ENCODE measurements around the gene TMEM229B.

TMEM229B gene

DNA sequence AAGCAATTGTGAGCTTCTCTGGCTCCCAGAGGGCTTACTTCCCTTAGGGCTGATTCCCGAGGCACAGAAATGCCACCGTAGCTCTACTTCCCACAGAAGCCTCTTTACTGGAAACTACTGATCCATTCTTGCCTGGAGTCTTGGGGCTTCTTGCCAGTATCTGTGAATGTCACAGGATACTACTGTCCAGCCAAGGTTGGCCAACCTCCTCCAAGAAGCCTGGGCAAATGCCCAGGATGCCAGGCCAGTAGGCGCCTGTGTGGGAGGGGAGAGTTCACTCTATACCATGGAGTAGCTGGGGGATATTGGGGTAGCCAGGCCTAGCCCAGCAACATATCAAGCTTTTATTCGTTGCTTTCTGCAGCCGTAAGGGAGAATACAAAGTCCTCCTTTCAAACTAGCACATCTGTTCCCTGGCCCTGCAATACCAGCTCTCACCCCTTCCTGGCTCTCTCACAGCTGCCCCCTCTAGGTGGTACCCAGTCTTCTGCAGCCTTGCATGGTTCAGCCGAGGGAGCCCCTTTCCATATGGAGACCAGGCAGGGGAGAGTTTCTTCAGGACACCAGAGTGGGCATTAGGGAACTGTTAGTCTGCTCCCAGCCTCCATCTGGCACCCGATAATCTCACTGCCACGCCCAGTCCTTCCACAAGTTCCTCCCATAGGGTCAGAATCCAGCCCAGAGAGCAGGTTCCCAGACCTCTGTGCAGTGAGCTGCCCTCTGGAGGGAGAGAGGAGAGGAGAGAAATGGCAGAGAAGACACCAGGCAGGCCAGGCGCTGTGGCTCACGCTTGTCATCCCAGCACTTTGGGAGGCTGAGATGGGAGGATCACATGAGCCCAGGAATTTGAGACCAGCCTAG lies 52.3 kb downstream of the TMEM229B start:
- peaks cover 8% of the 10 kb centered on the region for H3K4me1 Mint-ChIP-seq
- H3K36me3 Mint-ChIP-seq, result no peaks in the 10 kb centered on the region
- H3K4me3 Mint-ChIP-seq, result no peak overlapping the region
- no peaks in the 10 kb centered on the region for H3K27me3 Mint-ChIP-seq
- no peak overlapping the region for H3K27ac Mint-ChIP-seq
- H3K9me3 Mint-ChIP-seq, result no peaks in the 10 kb centered on the region
- ATAC-seq, result no peak

DNA sequence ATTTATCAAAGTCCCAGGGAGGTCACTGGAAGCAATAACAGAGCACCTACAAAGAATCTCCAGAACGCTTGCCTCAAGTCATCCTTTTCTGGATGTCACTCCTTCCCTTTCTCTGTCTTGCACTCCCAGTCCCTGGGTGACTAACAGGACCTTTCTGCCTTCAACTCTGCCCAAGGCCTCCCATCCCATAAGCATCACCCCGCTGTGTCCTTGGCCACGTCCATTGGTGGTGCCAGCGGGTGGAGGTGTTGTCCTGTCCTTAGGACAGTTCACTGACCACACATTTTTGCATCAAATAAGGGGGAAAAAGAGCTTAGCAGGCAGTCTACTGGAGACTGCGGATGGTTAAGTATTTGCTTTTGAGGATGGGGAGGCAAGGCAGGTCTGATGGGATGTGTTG lies 52.9 kb downstream of the TMEM229B start:
- Mint-ChIP-seq H3K4me3 (no peak overlapping the region), H3K9me3 (no peaks in the 10 kb centered on the region)
- no peak for ATAC-seq

DNA sequence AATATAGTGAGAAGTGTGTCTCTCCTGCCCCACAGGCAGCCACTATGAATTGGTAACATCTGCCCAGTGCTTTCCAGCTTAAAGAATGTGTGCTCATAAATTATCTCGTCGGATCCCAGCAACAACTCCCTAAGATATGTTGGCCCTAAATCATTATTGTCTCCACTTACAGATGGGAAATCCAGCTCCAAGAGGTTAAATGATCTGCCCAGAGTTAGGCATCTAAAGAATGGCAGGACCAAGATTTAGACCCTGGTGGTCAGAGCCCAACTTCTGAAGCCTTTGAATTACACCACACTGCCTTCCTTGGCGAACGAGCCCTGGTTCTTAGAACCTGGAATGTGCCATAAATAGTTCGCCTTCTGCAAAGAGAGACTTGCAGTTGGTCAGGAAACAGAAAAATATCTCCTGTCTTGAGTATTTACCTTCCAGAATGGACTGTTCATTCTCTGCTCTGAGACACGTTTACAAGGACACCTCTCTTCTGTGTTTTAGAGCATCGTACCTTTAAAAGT lies 56.4 kb downstream of the TMEM229B start:
- no peak for ATAC-seq
- peaks cover 8% of the 10 kb centered on the region for H3K4me1 Mint-ChIP-seq
- H3K36me3 Mint-ChIP-seq, result no peaks in the 10 kb centered on the region
- H3K4me3 Mint-ChIP-seq, result no peak overlapping the region
- no peak overlapping the region for H3K27ac Mint-ChIP-seq
- H3K9me3 Mint-ChIP-seq, result no peaks in the 10 kb centered on the region
- no peaks in the 10 kb centered on the region for H3K27me3 Mint-ChIP-seq

More for the DNA sequence above, 52.9 kb downstream of the TMEM229B start:
- no peaks in the 10 kb centered on the region for H3K36me3 Mint-ChIP-seq
- H3K4me1 Mint-ChIP-seq, result peaks cover 8% of the 10 kb centered on the region
- H3K27me3 Mint-ChIP-seq, result no peaks in the 10 kb centered on the region
- H3K27ac Mint-ChIP-seq, result no peak overlapping the region

DNA sequence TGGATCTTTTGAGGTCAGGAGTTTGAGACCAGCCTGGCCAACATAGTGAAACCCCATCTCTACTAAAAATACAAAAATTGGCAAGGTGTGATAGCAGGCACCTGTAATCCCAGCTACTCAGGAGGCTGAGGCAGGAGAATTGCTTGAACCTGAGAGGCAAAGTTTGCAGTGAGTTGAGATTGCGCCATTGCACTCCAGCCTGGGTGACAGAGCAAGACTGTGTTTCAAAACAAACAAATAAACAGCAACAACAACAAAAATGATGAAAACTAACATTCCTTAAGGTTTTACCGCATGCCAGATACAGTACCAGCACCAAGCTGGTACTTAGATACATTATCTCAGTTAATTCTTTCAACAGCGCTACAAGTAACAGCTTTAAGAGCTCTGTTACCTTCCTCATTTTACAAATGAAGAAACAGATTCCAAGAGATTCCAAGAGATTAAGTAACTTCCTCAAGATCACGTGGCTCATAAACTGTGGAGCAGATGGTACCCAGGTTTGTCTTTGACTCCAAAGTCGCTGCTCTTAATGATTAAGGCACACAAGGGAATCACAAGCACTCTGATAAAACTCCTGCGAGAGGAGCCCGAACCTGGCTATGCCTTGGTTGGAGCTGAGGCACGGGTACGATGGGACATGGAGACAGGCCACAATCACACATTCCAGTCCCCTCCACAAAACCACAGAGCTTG lies 58.9 kb downstream of the TMEM229B start:
- no peak overlapping the region for H3K4me3 Mint-ChIP-seq
- H3K36me3 Mint-ChIP-seq, result no peaks in the 10 kb centered on the region
- no peak overlapping the region for H3K27ac Mint-ChIP-seq
- peaks cover 16% of the 10 kb centered on the region for H3K27me3 Mint-ChIP-seq
- peaks cover 4% of the 10 kb centered on the region for H3K4me1 Mint-ChIP-seq
- no peak for ATAC-seq
- H3K9me3 Mint-ChIP-seq, result no peaks in the 10 kb centered on the region

DNA sequence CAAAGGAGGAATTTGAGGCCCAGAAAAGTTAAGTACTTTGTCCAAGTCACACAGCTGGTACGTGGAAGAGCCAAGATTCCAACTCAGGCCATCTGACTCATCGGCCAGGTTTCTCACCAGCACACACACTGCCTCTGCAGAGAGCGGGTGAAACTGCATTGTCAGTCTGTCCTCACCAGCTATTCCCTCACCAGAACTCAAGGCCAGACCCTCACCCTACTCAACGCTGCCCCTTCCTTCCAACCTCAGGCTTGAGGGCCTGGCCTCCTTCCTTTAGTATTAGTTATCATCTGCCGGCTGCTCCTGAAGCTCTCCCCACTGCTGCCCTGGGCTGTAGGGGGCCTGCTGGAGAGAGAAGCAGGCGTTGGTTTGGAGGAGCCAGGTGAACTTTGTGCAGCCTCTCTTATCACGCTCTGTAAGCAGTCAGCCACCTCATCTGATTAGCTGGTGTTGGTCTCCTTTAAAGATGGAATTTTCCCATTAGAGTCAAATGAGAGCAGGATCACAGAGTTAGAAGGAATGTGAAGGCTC lies 60.0 kb downstream of the TMEM229B start:
- no peak overlapping the region for H3K27ac Mint-ChIP-seq

DNA sequence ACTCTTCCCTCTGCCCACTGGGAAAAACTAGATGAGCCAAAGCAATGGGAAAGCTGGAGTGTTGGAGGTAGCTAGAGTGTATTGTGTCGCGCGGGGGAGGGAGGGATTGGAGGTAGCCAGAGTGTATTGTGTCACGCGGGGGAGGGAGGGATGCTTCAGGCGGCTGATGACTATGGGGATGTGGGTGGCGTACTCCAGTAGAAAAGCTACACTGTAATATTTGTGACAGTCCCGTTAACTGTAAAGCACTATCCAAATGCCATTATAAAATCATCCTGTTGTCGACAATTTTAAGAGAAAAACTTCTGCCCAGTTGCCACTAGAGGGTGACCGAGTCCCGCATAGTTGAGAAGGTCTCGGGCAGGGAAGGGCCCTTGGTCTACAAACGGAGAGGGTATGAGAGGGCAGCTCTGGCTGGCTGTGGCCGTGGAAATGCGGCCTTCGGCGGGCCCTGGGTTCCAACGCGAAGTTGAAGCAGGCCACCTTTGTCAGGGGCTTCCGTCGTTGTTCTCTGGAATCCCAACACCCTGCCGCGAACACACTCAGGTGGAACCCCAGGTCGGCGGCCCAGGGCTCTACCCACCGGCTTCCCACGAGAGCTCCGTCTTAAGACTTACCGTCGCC lies 61.4 kb downstream of the TMEM229B start:
- ATAC-seq, result peak; percentile 82
- no peaks in the 10 kb centered on the region for H3K4me1 Mint-ChIP-seq
- no peaks in the 10 kb centered on the region for H3K9me3 Mint-ChIP-seq
- H3K27me3 Mint-ChIP-seq, result peaks cover 29% of the 10 kb centered on the region
- no peak overlapping the region for H3K27ac Mint-ChIP-seq
- no peaks in the 10 kb centered on the region for H3K36me3 Mint-ChIP-seq
- no peak overlapping the region for H3K4me3 Mint-ChIP-seq

More for the DNA sequence above, 60.0 kb downstream of the TMEM229B start:
- Mint-ChIP-seq H3K36me3 (no peaks in the 10 kb centered on the region), H3K9me3 (no peaks in the 10 kb centered on the region), H3K4me1 (no peaks in the 10 kb centered on the region), H3K27me3 (peaks cover 22% of the 10 kb centered on the region), H3K4me3 (no peak overlapping the region)
- no peak for ATAC-seq

DNA sequence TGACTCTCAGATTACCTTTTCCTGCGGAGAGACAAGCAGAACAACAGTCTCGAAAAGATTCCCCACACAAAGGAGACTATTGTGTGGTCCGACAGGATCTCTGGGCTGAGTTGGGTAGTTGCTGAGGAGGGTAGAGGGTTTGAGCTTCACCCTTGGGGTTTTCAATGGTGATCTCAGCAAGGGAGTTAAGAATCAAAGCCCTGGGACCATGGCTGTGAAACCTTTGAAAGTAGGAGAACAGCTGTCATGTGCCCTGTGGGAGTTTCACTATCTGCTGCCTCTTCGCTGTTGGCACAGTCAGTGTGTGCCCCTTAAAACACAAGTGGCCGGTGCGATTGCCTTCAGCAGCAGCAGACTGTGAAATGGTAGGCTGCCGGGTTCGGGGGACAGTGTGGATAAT lies 62.4 kb downstream of the TMEM229B start:
- peaks cover 29% of the 10 kb centered on the region for H3K27me3 Mint-ChIP-seq
- no peaks in the 10 kb centered on the region for H3K4me1 Mint-ChIP-seq
- H3K27ac Mint-ChIP-seq, result no peak overlapping the region
- H3K9me3 Mint-ChIP-seq, result no peaks in the 10 kb centered on the region
- no peak overlapping the region for H3K4me3 Mint-ChIP-seq
- no peak for ATAC-seq
- H3K36me3 Mint-ChIP-seq, result no peaks in the 10 kb centered on the region

DNA sequence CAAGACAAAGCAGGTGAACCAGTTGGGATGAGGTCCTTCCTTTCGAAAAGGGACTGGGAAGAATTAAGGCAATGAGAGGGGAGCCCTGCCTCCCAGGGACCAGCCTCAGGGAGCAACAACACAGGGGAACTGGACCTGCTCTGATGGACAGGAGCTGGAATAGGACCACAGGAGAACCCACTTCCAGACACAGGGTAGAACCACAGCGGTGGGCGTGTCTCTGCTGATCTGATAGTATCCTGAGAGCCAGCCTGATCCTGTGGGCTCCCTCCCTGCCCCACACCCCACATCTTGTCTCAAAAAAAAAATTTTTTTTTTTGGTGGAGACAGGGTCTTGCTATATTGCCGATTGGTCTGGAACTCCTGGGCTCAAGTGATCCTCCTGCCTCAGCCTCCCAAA lies 62.9 kb downstream of the TMEM229B start:
- H3K27ac Mint-ChIP-seq, result no peak overlapping the region
- H3K4me3 Mint-ChIP-seq, result no peak overlapping the region
- no peaks in the 10 kb centered on the region for H3K36me3 Mint-ChIP-seq
- no peak for ATAC-seq
- H3K9me3 Mint-ChIP-seq, result no peaks in the 10 kb centered on the region
- H3K27me3 Mint-ChIP-seq, result peaks cover 29% of the 10 kb centered on the region
- H3K4me1 Mint-ChIP-seq, result no peaks in the 10 kb centered on the region

DNA sequence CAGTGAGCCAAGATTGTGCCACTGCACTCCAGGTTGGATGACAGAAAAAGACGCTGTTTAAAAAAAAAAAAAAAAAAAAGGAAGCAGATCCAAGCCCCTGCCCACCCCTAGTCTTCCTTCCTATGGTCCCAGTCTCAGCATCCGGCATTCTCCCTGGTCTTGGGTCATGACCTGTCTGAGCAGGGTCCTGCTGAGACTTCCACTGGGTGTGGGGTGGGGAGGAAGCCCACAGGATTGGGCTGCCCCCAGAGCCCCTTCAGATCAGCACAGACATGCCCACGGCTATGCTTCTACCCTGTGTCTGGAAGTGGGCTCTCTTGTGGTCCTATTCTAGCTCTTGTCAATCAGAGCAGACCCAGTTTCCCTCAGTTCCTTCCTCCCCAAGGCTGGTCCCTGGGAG lies 64.0 kb downstream of the TMEM229B start:
- H3K4me3 Mint-ChIP-seq, result no peak overlapping the region
- no peaks in the 10 kb centered on the region for H3K4me1 Mint-ChIP-seq
- H3K36me3 Mint-ChIP-seq, result no peaks in the 10 kb centered on the region
- peaks cover 29% of the 10 kb centered on the region for H3K27me3 Mint-ChIP-seq
- no peak for ATAC-seq
- H3K27ac Mint-ChIP-seq, result no peak overlapping the region
- no peaks in the 10 kb centered on the region for H3K9me3 Mint-ChIP-seq

DNA sequence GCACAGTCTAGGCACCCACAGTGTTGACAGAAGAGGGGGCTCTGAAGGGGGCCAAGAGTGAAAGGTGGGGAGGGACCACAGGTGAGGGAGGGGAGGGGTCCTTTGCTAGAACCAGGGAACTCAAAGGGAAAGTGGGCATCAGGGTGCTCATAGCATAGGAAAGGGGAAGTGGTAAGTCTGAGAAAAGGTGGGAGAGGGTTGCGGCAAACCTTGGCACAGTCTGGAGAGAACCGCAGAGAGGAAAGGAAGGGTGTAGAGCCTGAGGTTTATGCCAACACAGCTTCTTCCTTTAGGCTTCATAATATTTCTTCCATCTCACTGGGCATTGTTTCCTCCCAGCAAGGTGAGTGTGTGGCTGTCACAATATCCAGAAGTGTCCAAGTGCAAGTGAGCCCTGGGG lies 65.1 kb downstream of the TMEM229B start:
- Mint-ChIP-seq H3K9me3 (no peaks in the 10 kb centered on the region), H3K27ac (no peak overlapping the region)

DNA sequence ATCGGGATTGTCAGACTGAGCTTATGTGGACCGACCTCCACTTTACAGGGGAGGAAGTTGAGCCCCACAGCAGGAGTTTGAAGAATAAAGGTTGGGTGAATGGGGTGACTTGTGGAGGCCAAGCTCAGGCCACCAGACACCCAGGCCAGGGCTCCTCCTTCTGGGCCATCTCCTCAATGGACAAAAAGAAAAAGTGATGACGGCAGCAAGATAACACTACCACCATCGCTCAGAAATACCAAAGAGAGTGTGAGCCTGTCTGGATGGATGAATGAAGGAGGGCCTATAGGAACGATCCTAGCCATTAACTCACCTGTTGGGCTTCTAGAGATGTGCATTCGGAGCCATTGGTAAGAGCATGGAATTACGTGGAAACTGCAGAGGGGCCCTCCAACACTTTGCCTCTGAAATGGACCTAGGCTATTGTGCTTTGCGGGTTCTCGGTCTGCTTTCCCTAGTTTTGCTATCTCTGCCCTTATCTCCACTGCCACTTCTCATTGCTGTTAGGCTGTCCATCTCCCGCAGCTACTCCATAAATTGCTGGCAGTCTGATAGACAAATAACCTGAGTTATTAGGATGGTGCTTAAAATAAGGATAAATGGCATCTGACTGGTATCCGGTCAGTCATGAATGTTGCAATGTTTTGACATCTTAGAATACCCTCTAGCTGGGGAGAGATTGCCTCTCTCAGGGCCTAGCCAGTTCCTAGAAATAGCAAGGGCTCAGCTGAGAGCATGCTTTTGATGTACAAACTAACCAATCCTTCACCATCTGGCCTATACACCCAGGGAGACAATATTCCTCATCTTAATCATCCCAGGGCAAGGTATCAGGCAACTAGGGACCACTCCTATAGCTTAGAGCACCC lies 66.9 kb downstream of the TMEM229B start:
- H3K36me3 Mint-ChIP-seq, result no peaks in the 10 kb centered on the region
- no peak for ATAC-seq
- no peaks in the 10 kb centered on the region for H3K9me3 Mint-ChIP-seq

More for the DNA sequence above, 65.1 kb downstream of the TMEM229B start:
- Mint-ChIP-seq H3K4me3 (no peak overlapping the region), H3K27me3 (peaks cover 29% of the 10 kb centered on the region), H3K36me3 (no peaks in the 10 kb centered on the region), H3K4me1 (no peaks in the 10 kb centered on the region)
- no peak for ATAC-seq

More for the DNA sequence above, 66.9 kb downstream of the TMEM229B start:
- peaks cover 4% of the 10 kb centered on the region for H3K4me1 Mint-ChIP-seq
- peaks cover 29% of the 10 kb centered on the region for H3K27me3 Mint-ChIP-seq
- no peak overlapping the region for H3K27ac Mint-ChIP-seq
- no peak overlapping the region for H3K4me3 Mint-ChIP-seq
